ENCODE measurements around the gene LAD1.

Gene LAD1

GRCh38 chr1:201360486-201360885, 38.6 kb downstream of the LAD1 start:
- no peak for TF ChIP-seq Cebpa-rat (IDR thresholded peaks at IDR 0.05)
- Histone ChIP-seq H3K27ac (no peak overlapping the region), H3K4me2 (no peak overlapping the region), H3K4me3 (no peak overlapping the region), H3K4me1 (peaks cover 59% of the 10 kb centered on the region), H3K27me3 (no peaks in the 10 kb centered on the region), H3K36me3 (no peaks in the 10 kb centered on the region), H3K9me3 (no peaks in the 10 kb centered on the region), H3K9ac (no peak overlapping the region), H4K20me1 (no peaks in the 10 kb centered on the region)

- no peak overlapping the region for H3K4me3 ChIP-seq
- no peak for TF ChIP-seq Cebpa-rat (IDR thresholded peaks at IDR 0.05)
Measured at GRCh38 chr1:201359873-201360210, 39.3 kb downstream of the LAD1 start.

GRCh38 chr1:201359031-201359872, 39.9 kb downstream of the LAD1 start:
- Histone ChIP-seq H3K9ac (no peak overlapping the region), H4K20me1 (no peaks in the 10 kb centered on the region), H3K27ac (peak overlapping the region; percentile 54), H3K9me3 (no peaks in the 10 kb centered on the region), H3K4me1 (peaks cover 47% of the 10 kb centered on the region), H3K4me3 (no peak overlapping the region), H3K4me2 (peak overlapping the region; percentile 51), H3K36me3 (no peaks in the 10 kb centered on the region), H3K27me3 (no peaks in the 10 kb centered on the region)
- no peak for TF ChIP-seq Cebpa-rat (IDR thresholded peaks at IDR 0.05)

More at GRCh38 chr1:201359873-201360210, 39.3 kb downstream of the LAD1 start:
- Histone ChIP-seq H3K9me3 (no peaks in the 10 kb centered on the region), H3K27me3 (no peaks in the 10 kb centered on the region), H3K4me1 (peaks cover 52% of the 10 kb centered on the region), H4K20me1 (no peaks in the 10 kb centered on the region), H3K27ac (no peak overlapping the region), H3K4me2 (peak overlapping the region; percentile 51; the same call in 1 of the 2 replicates), H3K9ac (no peak overlapping the region), H3K36me3 (no peaks in the 10 kb centered on the region)

- Histone ChIP-seq H3K27me3 (no peaks in the 10 kb centered on the region), H4K20me1 (no peaks in the 10 kb centered on the region), H3K9me3 (no peaks in the 10 kb centered on the region), H3K36me3 (no peaks in the 10 kb centered on the region), H3K4me3 (no peak overlapping the region), H3K27ac (no peak overlapping the region), H3K9ac (no peak overlapping the region), H3K4me1 (peaks cover 40% of the 10 kb centered on the region), H3K4me2 (no peak overlapping the region)
- TF ChIP-seq Cebpa-rat (IDR thresholded peaks at IDR 0.05): no peak
Measured at GRCh38 chr1:201358596-201358995, 40.5 kb downstream of the LAD1 start.

- Histone ChIP-seq H3K9me3 (no peaks in the 10 kb centered on the region), H3K9ac (no peak overlapping the region), H3K4me1 (peaks cover 32% of the 10 kb centered on the region), H3K4me3 (no peak overlapping the region), H3K27me3 (no peaks in the 10 kb centered on the region), H3K36me3 (no peaks in the 10 kb centered on the region), H3K27ac (no peak overlapping the region), H3K4me2 (no peak overlapping the region), H4K20me1 (no peaks in the 10 kb centered on the region)
- no peak for TF ChIP-seq Cebpa-rat (IDR thresholded peaks at IDR 0.05)
Measured at GRCh38 chr1:201357636-201358348, 41.3 kb downstream of the LAD1 start.

GRCh38 chr1:201357211-201357610, 41.9 kb downstream of the LAD1 start:
- no peak for TF ChIP-seq Cebpa-rat (IDR thresholded peaks at IDR 0.05)
- Histone ChIP-seq H3K27me3 (no peaks in the 10 kb centered on the region), H4K20me1 (no peaks in the 10 kb centered on the region), H3K4me2 (no peak overlapping the region), H3K27ac (no peak overlapping the region), H3K9ac (no peak overlapping the region), H3K36me3 (no peaks in the 10 kb centered on the region), H3K4me1 (peaks cover 26% of the 10 kb centered on the region), H3K4me3 (no peak overlapping the region), H3K9me3 (no peaks in the 10 kb centered on the region)

GRCh38 chr1:201356701-201357100, 42.4 kb downstream of the LAD1 start:
- H3K4me3 ChIP-seq: no peak overlapping the region
- no peaks in the 10 kb centered on the region for H4K20me1 ChIP-seq
- peaks cover 21% of the 10 kb centered on the region for H3K4me1 ChIP-seq
- H3K9ac ChIP-seq: no peak overlapping the region
- H3K27ac ChIP-seq: no peak overlapping the region
- no peaks in the 10 kb centered on the region for H3K36me3 ChIP-seq
- no peaks in the 10 kb centered on the region for H3K27me3 ChIP-seq
- no peak overlapping the region for H3K4me2 ChIP-seq
- no peak for TF ChIP-seq Cebpa-rat (IDR thresholded peaks at IDR 0.05)
- no peaks in the 10 kb centered on the region for H3K9me3 ChIP-seq

- no peak overlapping the region for H3K27ac ChIP-seq
- H3K36me3 ChIP-seq: no peaks in the 10 kb centered on the region
- H3K27me3 ChIP-seq: no peaks in the 10 kb centered on the region
- no peaks in the 10 kb centered on the region for H4K20me1 ChIP-seq
- H3K4me2 ChIP-seq: no peak overlapping the region
- peaks cover 16% of the 10 kb centered on the region for H3K4me1 ChIP-seq
- no peak overlapping the region for H3K4me3 ChIP-seq
- TF ChIP-seq Cebpa-rat (IDR thresholded peaks at IDR 0.05): no peak
- no peak overlapping the region for H3K9ac ChIP-seq
- no peaks in the 10 kb centered on the region for H3K9me3 ChIP-seq
Measured at GRCh38 chr1:201356236-201356635, 42.9 kb downstream of the LAD1 start.

- no peak overlapping the region for H3K27ac ChIP-seq
- H4K20me1 ChIP-seq: no peaks in the 10 kb centered on the region
- H3K4me1 ChIP-seq: peaks cover 13% of the 10 kb centered on the region
- no peak overlapping the region for H3K4me2 ChIP-seq
- H3K4me3 ChIP-seq: no peak overlapping the region
- no peaks in the 10 kb centered on the region for H3K27me3 ChIP-seq
- no peaks in the 10 kb centered on the region for H3K9me3 ChIP-seq
- no peak overlapping the region for H3K9ac ChIP-seq
- H3K36me3 ChIP-seq: no peaks in the 10 kb centered on the region
- no peak for TF ChIP-seq Cebpa-rat (IDR thresholded peaks at IDR 0.05)
Measured at GRCh38 chr1:201355471-201355870, 43.7 kb downstream of the LAD1 start.

- Histone ChIP-seq H3K9me3 (no peaks in the 10 kb centered on the region), H3K27ac (no peak overlapping the region), H3K4me3 (no peak overlapping the region), H3K36me3 (no peaks in the 10 kb centered on the region), H3K4me1 (peaks cover 13% of the 10 kb centered on the region), H3K4me2 (no peak overlapping the region), H3K27me3 (no peaks in the 10 kb centered on the region), H4K20me1 (no peaks in the 10 kb centered on the region), H3K9ac (no peak overlapping the region)
- TF ChIP-seq Cebpa-rat (IDR thresholded peaks at IDR 0.05): no peak
Measured at GRCh38 chr1:201354901-201355295, 44.2 kb downstream of the LAD1 start.

Measured in BLaER1 (cell line).